ENCODE results near the gene MTHFD1L.

MTHFD1L gene

DNA sequence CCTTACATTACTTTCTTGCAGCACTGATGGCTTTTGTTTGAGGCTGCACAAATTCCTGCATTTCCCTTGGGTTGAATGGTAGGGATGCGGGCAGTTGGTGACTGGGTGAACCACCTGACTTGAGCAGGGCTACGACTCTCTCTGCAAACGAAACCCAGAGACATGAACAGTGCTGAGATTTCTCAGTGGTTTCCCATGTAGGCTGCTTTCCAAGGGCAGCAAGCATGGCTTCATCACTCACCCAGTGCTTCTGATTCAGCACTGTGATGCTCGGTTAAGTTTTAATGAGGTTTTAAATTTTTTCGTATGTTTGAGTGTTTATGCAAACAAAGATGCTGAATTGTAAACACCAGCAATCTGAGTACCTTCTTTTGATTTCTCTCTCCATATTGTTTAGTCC lies 127.2 kb downstream of the MTHFD1L start:
- TF ChIP-seq, protein P1, sequence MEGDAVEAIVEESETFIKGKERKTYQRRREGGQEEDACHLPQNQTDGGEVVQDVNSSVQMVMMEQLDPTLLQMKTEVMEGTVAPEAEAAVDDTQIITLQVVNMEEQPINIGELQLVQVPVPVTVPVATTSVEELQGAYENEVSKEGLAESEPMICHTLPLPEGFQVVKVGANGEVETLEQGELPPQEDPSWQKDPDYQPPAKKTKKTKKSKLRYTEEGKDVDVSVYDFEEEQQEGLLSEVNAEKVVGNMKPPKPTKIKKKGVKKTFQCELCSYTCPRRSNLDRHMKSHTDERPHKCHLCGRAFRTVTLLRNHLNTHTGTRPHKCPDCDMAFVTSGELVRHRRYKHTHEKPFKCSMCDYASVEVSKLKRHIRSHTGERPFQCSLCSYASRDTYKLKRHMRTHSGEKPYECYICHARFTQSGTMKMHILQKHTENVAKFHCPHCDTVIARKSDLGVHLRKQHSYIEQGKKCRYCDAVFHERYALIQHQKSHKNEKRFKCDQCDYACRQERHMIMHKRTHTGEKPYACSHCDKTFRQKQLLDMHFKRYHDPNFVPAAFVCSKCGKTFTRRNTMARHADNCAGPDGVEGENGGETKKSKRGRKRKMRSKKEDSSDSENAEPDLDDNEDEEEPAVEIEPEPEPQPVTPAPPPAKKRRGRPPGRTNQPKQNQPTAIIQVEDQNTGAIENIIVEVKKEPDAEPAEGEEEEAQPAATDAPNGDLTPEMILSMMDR (IDR thresholded peaks at IDR 0.05; ENCODE audit: low read depth, low read length, missing control alignments): no peak
- DNase-seq (ENCODE audit: extremely low read depth, low read depth): no peak
- H3K4me3 ChIP-seq (replicated peaks; ENCODE audit: low read depth, low read length): no peak overlapping the region

DNA sequence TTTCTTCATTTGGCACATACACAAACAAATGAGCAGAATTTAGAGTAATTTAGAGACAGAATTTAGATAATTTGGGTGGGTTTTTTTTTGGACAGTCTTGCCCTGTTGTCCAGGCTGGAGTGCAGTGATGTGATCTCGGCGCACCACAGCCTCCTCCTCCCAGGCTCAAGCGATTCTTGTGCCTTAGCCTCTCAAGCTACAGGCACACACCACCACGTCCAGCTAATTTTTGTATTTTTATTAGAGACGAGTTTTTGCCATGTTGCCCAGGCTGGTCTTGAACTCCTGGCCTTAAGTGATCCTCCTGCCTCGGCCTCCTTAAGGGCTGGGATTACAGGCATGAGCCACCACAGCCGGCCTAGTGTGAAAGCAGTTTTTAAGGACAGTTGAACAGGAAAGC lies 127.8 kb downstream of the MTHFD1L start:
- TF ChIP-seq, protein P1 (IDR thresholded peaks at IDR 0.05; ENCODE audit: low read depth, low read length, missing control alignments): no peak
- H3K4me3 ChIP-seq (replicated peaks; ENCODE audit: low read depth, low read length): no peak overlapping the region
- no peak for DNase-seq (ENCODE audit: extremely low read depth, low read depth)

DNA sequence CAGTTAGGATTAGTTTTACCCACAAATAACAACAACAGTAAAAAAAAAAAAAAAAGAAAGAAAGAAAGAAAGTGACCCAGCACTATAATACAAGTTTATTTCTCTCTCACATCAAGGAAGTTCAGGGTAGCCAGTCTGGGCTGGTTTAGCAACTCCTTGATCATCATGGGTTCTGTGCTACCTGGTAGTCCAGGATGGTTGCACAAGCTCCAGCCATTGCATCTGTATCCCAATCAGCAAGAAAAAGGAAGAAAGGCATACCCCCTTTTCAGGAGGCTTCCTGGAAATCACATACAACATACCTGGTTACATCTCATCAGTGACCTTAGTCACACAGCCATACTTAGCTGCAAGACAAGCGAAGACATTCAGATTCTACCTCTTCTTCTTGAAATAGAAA lies 128.5 kb downstream of the MTHFD1L start:
- DNase-seq (ENCODE audit: extremely low read depth, low read depth): no peak
- H3K4me3 ChIP-seq (replicated peaks; ENCODE audit: low read depth, low read length): no peak overlapping the region
- TF ChIP-seq, protein P1 (IDR thresholded peaks at IDR 0.05; ENCODE audit: low read depth, low read length, missing control alignments): no peak

DNA sequence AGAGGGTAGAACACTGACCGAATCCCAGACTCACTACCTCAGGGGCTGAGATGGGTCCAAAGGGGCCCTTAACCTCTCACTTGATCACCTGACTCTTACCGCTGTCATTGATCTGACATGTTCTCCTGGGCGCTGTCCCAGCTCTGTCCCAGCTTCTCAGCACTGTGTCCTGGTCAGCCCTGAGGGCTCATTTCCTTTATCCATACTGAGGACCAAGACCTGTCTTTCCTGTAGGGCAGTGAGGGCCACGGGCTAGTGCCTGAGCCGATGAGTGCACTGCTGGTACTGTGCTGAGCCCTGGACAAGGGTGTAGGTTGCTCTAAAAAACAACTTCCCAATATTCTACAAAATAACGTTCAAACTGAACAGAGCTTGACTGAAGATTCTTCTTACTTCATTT lies 131.5 kb downstream of the MTHFD1L start:
- DNase-seq (ENCODE audit: extremely low read depth, low read depth): no peak
- TF ChIP-seq, protein P1 (IDR thresholded peaks at IDR 0.05; ENCODE audit: low read depth, low read length, missing control alignments): no peak
- H3K4me3 ChIP-seq (replicated peaks; ENCODE audit: low read depth, low read length): no peak overlapping the region

DNA sequence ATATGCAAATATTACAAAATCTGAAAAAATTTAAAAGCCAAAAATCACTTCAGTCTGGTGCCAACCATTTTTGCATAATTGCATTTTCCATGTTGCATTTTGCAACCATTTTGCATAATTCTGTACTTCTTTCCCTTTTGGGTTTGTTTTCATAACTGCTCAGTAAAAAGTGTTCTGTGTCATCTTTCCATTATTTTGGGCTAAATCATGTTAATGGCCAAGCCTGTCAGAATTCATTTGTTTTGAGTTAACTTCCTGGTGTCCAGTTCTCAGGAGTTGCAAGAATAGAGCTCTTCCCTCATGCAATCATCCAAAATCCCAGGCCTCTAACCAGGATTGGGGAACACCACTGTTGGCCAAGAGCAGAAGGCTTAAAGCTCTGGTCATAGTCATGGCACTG lies 133.6 kb downstream of the MTHFD1L start:
- DNase-seq (ENCODE audit: extremely low read depth, low read depth): no peak
- H3K4me3 ChIP-seq (replicated peaks; ENCODE audit: low read depth, low read length): no peak overlapping the region
- TF ChIP-seq, protein P1 (IDR thresholded peaks at IDR 0.05; ENCODE audit: low read depth, low read length, missing control alignments): no peak

DNA sequence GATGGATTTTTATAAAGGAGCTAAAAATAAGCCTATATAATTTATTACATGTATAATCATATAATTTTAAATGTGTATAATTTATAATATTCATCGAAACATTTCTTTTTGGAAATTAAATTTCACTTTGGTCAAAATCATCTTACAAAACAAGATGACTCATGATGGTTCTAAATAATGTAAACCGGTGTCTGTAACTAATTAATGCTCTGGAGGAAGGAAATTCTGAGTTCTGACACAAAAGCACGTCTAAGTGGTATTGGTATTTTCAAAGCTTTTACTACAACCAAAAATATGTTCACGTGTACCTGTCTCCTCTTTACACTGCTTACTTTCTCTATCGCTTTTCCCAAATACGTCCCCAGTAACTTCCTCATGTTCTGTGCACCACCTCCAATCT lies 134.1 kb downstream of the MTHFD1L start:
- TF ChIP-seq, protein P1 (IDR thresholded peaks at IDR 0.05; ENCODE audit: low read depth, low read length, missing control alignments): no peak
- H3K4me3 ChIP-seq (replicated peaks; ENCODE audit: low read depth, low read length): no peak overlapping the region
- no peak for DNase-seq (ENCODE audit: extremely low read depth, low read depth)

DNA sequence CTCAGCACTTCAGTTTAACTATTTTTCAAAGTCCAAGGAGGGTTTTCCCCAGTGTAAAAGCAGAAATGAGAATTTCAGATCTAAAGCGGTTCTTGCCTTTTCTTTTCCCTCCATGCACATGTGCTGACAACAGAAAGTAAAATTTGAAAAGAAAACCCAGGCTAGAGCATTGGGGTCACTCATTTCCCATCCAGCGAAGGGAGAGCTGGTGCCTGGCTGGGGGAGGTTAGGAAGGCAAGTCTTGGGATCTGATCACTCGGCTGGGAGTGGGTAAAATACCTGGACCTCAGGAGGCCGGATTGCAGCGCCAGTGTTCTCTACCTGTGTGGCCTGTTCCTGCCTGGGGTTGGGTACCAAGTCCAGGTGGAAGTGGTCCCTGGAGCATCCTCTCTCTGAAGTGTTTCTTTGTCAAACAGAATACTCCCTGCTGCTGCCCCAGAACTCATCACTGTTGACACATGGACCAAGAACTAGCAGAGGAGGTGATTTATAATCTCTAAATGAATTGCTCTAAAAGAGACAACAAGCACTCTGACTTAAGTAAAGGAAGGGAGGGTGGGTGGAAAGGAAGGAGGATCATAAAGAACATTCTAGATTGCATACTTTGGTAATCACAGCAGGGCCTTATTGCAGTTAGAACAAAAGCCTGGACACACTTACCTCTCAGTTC lies 136.0 kb downstream of the MTHFD1L start:
- no peak for DNase-seq (ENCODE audit: extremely low read depth, low read depth)
- TF ChIP-seq, protein P1 (IDR thresholded peaks at IDR 0.05; ENCODE audit: low read depth, low read length, missing control alignments): no peak
- H3K4me3 ChIP-seq (replicated peaks; ENCODE audit: low read depth, low read length): no peak overlapping the region
